Measurements from ENCODE around the gene SALL4. TPM values are rescaled to one million over a fixed set of nuclear protein-coding genes. Genes with fewer than 3 reads are reported as not detected.
A peak's percentile ranks its signal among the peaks of the same experiment; 100 is the strongest.
"Not testable (repeated sequence)": the region's sequence is repeated elsewhere in the genome, so short reads cannot be mapped to it uniquely, and the experiment has no call there.

SALL4 gene
- 0.08 TPM for total RNA-seq
- long read RNA-seq: 0 reads

GRCh38 chr20:51802170-51802751 lies at the start of gene SALL4:
TSS of gene SALL4 (minus strand) at chr20:51802521. CDS start at chr20:51802408, 113 bp downstream.
- no peak for DNase-seq (ENCODE audit: low spot score)
- intact Hi-C loops (cut with DNase I): loop anchor here (5.0 kb wide), 1 partner anchor 280 kb away; no protein-coding TSS in a partner anchor

- intact Hi-C loops (cut with DNase I): no loop called here
- DNase-seq (ENCODE audit: low spot score): no peak
Measured at GRCh38 chr20:51848346-51848745, 46.0 kb upstream of the SALL4 start.

- intact Hi-C loops (cut with DNase I): no loop called here
- DNase-seq (ENCODE audit: low spot score): no peak
Measured at GRCh38 chr20:51840865-51841264, 38.5 kb upstream of the SALL4 start.

- intact Hi-C loops (cut with DNase I): no loop called here
- no peak for DNase-seq (ENCODE audit: low spot score)
Measured at GRCh38 chr20:51837876-51838420, 35.6 kb upstream of the SALL4 start.

GRCh38 chr20:51837436-51837835 lies 35.1 kb upstream of the SALL4 start:
- intact Hi-C loops (cut with DNase I): no loop called here
- DNase-seq (ENCODE audit: low spot score): no peak

- intact Hi-C loops (cut with DNase I): no loop called here
Measured at GRCh38 chr20:51833326-51833725, 31.0 kb upstream of the SALL4 start.

GRCh38 chr20:51832276-51832675 lies 30.0 kb upstream of the SALL4 start:
- intact Hi-C loops (cut with DNase I): no loop called here
- DNase-seq (ENCODE audit: low spot score): peak; percentile 63

More at GRCh38 chr20:51833326-51833725, 31.0 kb upstream of the SALL4 start:
- DNase-seq (ENCODE audit: low spot score): no peak

- intact Hi-C loops (cut with DNase I): no loop called here
- DNase-seq (ENCODE audit: low spot score): no peak
Measured at GRCh38 chr20:51831866-51832265, 29.5 kb upstream of the SALL4 start.

- intact Hi-C loops (cut with DNase I): no loop called here
- no peak for DNase-seq (ENCODE audit: low spot score)
Measured at GRCh38 chr20:51830538-51830937, 28.2 kb upstream of the SALL4 start.

- intact Hi-C loops (cut with DNase I): no loop called here
- DNase-seq (ENCODE audit: low spot score): no peak
Measured at GRCh38 chr20:51828762-51829161, 26.4 kb upstream of the SALL4 start.

GRCh38 chr20:51826372-51826771 lies 24.1 kb upstream of the SALL4 start:
- no peak for DNase-seq (ENCODE audit: low spot score)
- intact Hi-C loops (cut with DNase I): no loop called here

GRCh38 chr20:51818479-51819008 lies 16.2 kb upstream of the SALL4 start:
- DNase-seq (ENCODE audit: low spot score): no peak
- intact Hi-C loops (cut with DNase I): no loop called here

GRCh38 chr20:51816856-51817255 lies 14.5 kb upstream of the SALL4 start:
- peak; percentile 20 for DNase-seq (ENCODE audit: low spot score)
- intact Hi-C loops (cut with DNase I): not testable (repeated sequence)

- intact Hi-C loops (cut with DNase I): no loop called here
- DNase-seq (ENCODE audit: low spot score): peak; percentile 10
Measured at GRCh38 chr20:51815383-51816076, 13.2 kb upstream of the SALL4 start.

GRCh38 chr20:51812861-51813260 lies 10.5 kb upstream of the SALL4 start:
- intact Hi-C loops (cut with DNase I): no loop called here
- DNase-seq (ENCODE audit: low spot score): no peak

GRCh38 chr20:51811514-51812128 lies 9.3 kb upstream of the SALL4 start:
- intact Hi-C loops (cut with DNase I): no loop called here
- no peak for DNase-seq (ENCODE audit: low spot score)

GRCh38 chr20:51811042-51811355 lies 8.7 kb upstream of the SALL4 start:
- no peak for DNase-seq (ENCODE audit: low spot score)
- intact Hi-C loops (cut with DNase I): no loop called here

- intact Hi-C loops (cut with DNase I): no loop called here
- no peak for DNase-seq (ENCODE audit: low spot score)
Measured at GRCh38 chr20:51810155-51811041, 8.1 kb upstream of the SALL4 start.

GRCh38 chr20:51807720-51808250 lies 5.5 kb upstream of the SALL4 start:
- DNase-seq (ENCODE audit: low spot score): no peak
- intact Hi-C loops (cut with DNase I): no loop called here
